Naive thymus-derived CD8-positive, alpha-beta T cell (primary cell): ENCODE results near the gene VPS25. TPM values are rescaled to one million over a fixed set of nuclear protein-coding genes. Genes with fewer than 3 reads are reported as not detected.

Experiments
- ATAC-seq, 2 donors: fragments of 150-1000 bp; cut with Tn5 transposase in 1 of 2; sonication (Bioruptor Pico), chemical (Tn5 transposase) in 1 of 2; 1 replicate in 1 of 2; 2 replicates in 1 of 2; pipeline ENCODE4 v1.10.0; 2021; ENCODE audit warnings: mild to moderate bottlenecking in 2 of 2, moderate library complexity in 2 of 2
- POLR2A ChIA-PET: fragments of 350-600 bp; sonication (Branson Sonifier 250); formaldehyde crosslinking; loops from one replicate; lab custom pipeline; 2021; ENCODE audit warnings: antibody characterized with exemption; lab: Charles Lee
- DNase-seq, 10 donors: peaks; one replicate each; pipeline versions ENCODE4 v3.0.0 to v3.0.0-alpha.2; 2020 to 2022
- H3K27ac Mint-ChIP-seq, 10 donors: one replicate each; pipeline ENCODE4 v1.8.0; 2020 to 2022; ENCODE audit warnings: mild to moderate bottlenecking in 10 of 10, mixed read lengths in 10 of 10, moderate library complexity in 4 of 10, inconsistent platforms in 1 of 10
- H3K27me3 Mint-ChIP-seq, 5 donors: one replicate each; pipeline ENCODE4 v1.8.0; 2021 to 2022; ENCODE audit warnings: mixed read lengths in 5 of 5
- H3K36me3 Mint-ChIP-seq, 3 donors: one replicate each; pipeline ENCODE4 v1.8.0; 2020 to 2022; ENCODE audit warnings: mixed read lengths in 3 of 3, mild to moderate bottlenecking in 2 of 3, inconsistent platforms in 1 of 3
- H3K4me1 Mint-ChIP-seq, 4 donors: one replicate each; pipeline ENCODE4 v1.8.0; 2021 to 2022; ENCODE audit warnings: mixed read lengths in 4 of 4
- H3K4me3 Mint-ChIP-seq, 10 donors: one replicate each; pipeline ENCODE4 v1.8.0; 2020 to 2022; ENCODE audit warnings: mild to moderate bottlenecking in 10 of 10, mixed read lengths in 10 of 10, moderate library complexity in 6 of 10, inconsistent platforms in 1 of 10
- H3K9me3 Mint-ChIP-seq, 9 donors: one replicate each; pipeline ENCODE4 v1.8.0; 2020 to 2022; ENCODE audit warnings: mixed read lengths in 9 of 9, mild to moderate bottlenecking in 3 of 9, inconsistent platforms in 1 of 9, moderate library complexity in 1 of 9
- polyA plus RNA-seq, 3 donors: library from polyadenylated mRNA; unstranded; fragments of 300-500 nt; fragmentation: Illumina TruSeq; gene quantifications; one replicate each; pipeline ENCODE4 v1.2.3, GENCODE V29; 2021
- total RNA-seq, 8 experiments: library from RNA in 2 of 8; stranded (reverse) in 2 of 8; gene quantifications; one replicate each; pipeline ENCODE4 v1.2.3 and lab custom pipeline; 2021 to 2026

VPS25 gene
- total and polyA plus RNA-seq, 5 experiments from 2014 or later, result 43.9 to 64.5 (median 55.2) TPM

DNA sequence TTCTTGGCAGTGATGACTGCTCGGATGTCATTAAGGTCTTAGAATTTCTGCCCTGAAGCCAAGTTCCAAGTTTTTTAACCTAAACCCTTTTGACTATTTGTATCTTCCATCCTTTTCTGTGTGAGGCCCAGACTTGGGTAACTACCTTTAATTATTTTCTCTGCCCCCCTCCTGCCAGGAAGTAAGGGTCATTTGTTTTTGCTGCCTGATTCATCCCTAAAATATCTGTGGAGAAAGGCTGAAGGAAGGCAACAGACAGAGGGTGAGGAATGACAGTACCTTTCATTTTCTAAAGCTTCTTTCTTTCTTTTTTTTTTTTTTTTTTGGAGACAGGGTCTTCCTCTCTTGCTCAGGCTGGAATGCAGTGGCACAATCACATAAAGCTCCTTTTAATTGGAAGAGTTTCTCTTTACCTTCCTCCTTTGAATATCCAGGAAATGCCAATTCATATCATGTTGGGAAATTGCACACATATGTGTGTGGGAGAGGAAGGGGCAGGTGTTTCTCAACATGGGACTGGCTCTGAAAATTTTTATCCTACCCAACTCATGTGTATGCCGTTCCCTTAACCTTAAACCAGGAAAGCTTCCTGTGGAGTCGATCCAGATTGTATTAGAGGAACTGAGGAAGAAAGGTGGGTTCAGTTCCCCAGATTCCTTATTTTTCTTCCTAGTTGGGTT is 957 bp downstream of the VPS25 start:
- ATAC-seq (no peak), DNase-seq (no peak)
- Mint-ChIP-seq H3K9me3 (no peaks in the 10 kb centered on the region), H3K27ac (peak overlapping the region; percentile 97 to 100 (median 99)), H3K4me3 (peak overlapping the region; percentile 97 to 100 (median 99)), H3K27me3 (peaks cover 0 to 2% (median 0%) of the 10 kb centered on the region in 5 donors), H3K4me1 (peaks cover 19 to 25% (median 23%) of the 10 kb centered on the region in 4 donors), H3K36me3 (peaks cover 4 to 41% (median 16%) of the 10 kb centered on the region in 3 donors)
- POLR2A ChIA-PET, result interaction anchor here (0.6 to 2.5 kb wide), 20 partner anchors 8 to 624 kb away, joined by 3 to 13 read pairs (median 6); partner anchors contain the start of genes BECN1, CNTD1, COA3 and EZH1

DNA sequence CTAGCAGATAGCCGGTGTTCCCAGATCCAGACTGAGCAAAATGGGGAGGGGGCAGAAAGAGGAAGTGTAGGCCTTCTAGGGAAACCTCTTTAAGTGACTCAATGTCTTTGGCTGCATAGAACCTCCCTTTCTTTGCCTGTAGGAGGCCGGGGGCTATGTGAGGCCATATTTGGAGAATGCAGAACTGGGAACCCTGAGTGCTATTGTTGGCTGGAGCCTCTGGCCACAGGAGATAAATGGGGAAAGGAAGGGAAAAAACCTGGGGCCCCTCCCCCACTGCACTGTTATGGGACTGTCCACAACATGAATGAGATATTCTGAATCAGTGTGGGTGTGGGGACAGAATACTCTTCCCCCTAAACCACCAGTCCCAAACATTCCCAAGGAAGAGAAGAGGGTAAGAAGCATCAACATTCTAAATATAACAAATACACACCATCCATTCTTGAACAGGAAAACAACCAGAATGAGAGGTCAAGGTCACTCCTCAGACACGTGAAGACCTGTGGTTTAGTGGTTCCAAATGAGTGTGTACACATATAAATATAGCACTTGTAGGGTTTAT is 2.4 kb downstream of the VPS25 start:
- peaks cover 4 to 49% (median 22%) of the 10 kb centered on the region in 3 donors for H3K36me3 Mint-ChIP-seq
- H3K4me3 Mint-ChIP-seq, result peak overlapping the region in 3 of 10 donors; percentile 7 to 66 (median 22)
- POLR2A ChIA-PET, result interaction anchor here (0.6 kb wide), 1 partner anchor 182 kb away, joined by 4 read pairs; no protein-coding TSS in a partner anchor
- no peak for ATAC-seq
- peak overlapping the region in 4 of 10 donors; percentile 20 to 63 (median 42) for H3K27ac Mint-ChIP-seq
- peaks cover 0 to 8% (median 0%) of the 10 kb centered on the region in 5 donors for H3K27me3 Mint-ChIP-seq
- no peaks in the 10 kb centered on the region for H3K9me3 Mint-ChIP-seq
- peaks cover 21 to 35% (median 29%) of the 10 kb centered on the region in 4 donors for H3K4me1 Mint-ChIP-seq
- no peak for DNase-seq

DNA sequence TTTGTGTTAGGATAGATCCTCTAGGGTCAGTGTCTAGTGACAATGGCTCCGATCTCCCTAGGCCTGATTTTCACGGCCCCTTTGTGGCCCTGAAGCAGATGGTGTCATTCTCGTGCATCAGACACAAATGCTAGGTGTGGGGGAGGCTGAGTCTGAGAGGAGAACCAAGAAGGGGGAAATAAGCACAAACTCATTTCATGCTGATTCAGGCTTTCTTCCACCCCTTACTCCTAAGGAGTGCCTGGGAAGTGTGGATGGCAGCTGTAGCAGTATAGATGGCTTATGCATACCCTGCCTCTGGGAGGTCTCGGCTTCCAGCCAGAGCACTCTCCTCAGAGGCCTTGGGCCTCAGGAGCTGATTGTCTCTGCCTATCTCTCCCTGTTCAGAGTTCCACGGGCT is 5.3 kb downstream of the VPS25 start:
- H3K4me1 Mint-ChIP-seq, result peaks cover 21 to 43% (median 28%) of the 10 kb centered on the region in 4 donors
- DNase-seq, result no peak
- POLR2A ChIA-PET, result interaction anchor here (0.7 kb wide), 1 partner anchor 213 kb away, joined by 3 read pairs; no protein-coding TSS in a partner anchor
- H3K27me3 Mint-ChIP-seq, result peaks cover 12 to 29% (median 22%) of the 10 kb centered on the region in 5 donors
- no peak overlapping the region for H3K27ac Mint-ChIP-seq
- H3K4me3 Mint-ChIP-seq, result no peak overlapping the region
- ATAC-seq, result no peak
- no peaks in the 10 kb centered on the region for H3K9me3 Mint-ChIP-seq
- peaks cover 3 to 49% (median 22%) of the 10 kb centered on the region in 3 donors for H3K36me3 Mint-ChIP-seq

DNA sequence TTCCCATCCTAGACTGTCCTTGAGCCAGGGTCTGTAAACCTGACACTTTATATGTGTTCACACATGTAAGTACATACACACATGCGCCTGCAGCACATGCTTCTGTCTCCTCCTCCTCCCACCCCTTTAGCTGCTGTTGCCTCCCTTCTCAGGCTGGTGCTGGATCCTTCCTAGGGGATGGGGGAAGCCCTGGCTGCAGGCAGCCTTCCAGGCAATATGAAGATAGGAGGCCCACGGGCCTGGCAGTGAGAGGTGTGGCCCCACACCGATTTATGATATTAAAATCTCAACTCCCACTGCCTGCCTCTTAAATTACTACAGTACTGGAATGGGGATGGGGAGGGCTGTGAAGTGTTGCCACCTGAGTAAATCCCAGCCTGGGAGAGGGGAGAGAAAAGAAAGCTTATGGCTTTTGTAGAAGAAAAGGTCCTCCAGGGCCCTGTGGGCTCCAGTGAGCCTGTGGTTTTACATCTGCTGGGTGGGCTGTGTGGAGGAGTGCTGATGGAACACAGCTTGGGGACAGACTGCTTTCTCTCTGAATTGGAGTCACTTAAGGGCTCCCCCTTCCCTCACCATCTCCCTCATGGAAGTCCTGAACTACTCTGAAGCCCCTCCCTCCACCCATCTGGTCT is 6.2 kb downstream of the VPS25 start:
- H3K36me3 Mint-ChIP-seq, result peaks cover 0 to 49% (median 22%) of the 10 kb centered on the region in 3 donors
- peak overlapping the region in 7 of 10 donors; percentile 20 to 66 (median 42) for H3K4me3 Mint-ChIP-seq
- DNase-seq (no peak), ATAC-seq (no peak)
- H3K9me3 Mint-ChIP-seq, result no peaks in the 10 kb centered on the region
- peaks cover 18 to 41% (median 26%) of the 10 kb centered on the region in 4 donors for H3K4me1 Mint-ChIP-seq
- POLR2A ChIA-PET, result interaction anchor here (0.6 to 0.7 kb wide), 2 partner anchors 45 to 1598 kb away, joined by 3 read pairs; partner anchors contain the start of gene BECN1
- H3K27ac Mint-ChIP-seq, result no peak overlapping the region
- H3K27me3 Mint-ChIP-seq, result peaks cover 16 to 37% (median 29%) of the 10 kb centered on the region in 5 donors

DNA sequence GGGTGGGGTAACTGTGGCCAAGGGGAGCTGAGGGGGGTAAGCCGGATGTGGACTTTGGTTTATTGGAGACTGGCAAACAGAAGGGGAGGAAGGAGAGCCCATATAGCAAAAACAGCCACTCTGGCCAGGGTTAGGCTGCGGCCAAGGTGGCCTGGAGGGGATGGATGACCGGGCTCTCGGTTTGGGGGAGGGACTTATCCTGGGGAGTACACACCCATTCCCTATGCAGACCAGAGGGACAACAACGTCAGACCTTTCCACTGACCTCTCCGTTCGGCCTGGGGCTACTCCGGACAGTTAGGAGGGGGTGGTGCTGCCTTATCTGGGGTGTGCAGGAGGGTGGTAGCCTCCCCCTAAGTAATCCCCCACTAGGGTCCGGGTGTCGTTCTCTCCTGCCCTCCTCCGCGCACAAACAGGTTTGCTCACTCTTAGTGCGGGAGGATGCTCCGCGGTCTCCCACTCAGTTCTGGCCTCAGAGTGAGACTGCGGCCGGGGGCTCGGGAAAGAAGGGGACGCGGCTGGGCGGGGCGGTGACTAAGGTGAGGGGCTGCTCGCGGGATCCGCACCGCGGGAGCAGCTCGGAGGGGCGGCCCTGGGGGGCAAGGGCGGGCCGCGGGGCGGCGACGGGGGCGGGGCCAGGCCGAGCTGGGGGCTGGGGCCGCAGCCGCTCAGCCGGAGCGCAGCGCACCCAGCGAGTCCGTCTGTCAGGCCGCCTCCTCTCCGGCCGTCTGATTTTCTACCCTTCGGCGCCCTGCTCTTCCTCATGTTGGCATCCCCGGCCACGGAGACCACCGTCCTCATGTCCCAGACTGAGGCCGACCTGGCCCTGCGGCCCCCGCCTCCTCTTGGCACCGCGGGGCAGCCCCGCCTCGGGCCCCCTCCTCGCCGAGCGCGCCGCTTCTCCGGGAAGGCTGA is 6.9 kb downstream of the VPS25 start, which contains the start of gene WNK4:
WNK4 (plus strand) TSS at position 675 of the 915 bp plus-strand sequence; CDS start at position 764, 89 bp downstream.
- Mint-ChIP-seq H3K4me1 (peaks cover 22 to 48% (median 32%) of the 10 kb centered on the region in 4 donors), H3K36me3 (peaks cover 0 to 45% (median 22%) of the 10 kb centered on the region in 3 donors), H3K9me3 (no peaks in the 10 kb centered on the region), H3K27ac (peak within 1 kb of the TSS in 2 of 10 donors; percentile 24 to 57), H3K4me3 (peak within 1 kb of the TSS; percentile 6 to 71 (median 44)), H3K27me3 (peaks cover 21 to 45% (median 35%) of the 10 kb centered on the region in 5 donors)
- DNase-seq, result peak in 1 of 10 donors; percentile 13
- ATAC-seq, result peak; percentile 46 to 56
- POLR2A ChIA-PET, result interaction anchor here (0.5 to 1.0 kb wide), 5 partner anchors 44 to 1597 kb away, joined by 3 read pairs; partner anchors contain the start of gene BECN1

DNA sequence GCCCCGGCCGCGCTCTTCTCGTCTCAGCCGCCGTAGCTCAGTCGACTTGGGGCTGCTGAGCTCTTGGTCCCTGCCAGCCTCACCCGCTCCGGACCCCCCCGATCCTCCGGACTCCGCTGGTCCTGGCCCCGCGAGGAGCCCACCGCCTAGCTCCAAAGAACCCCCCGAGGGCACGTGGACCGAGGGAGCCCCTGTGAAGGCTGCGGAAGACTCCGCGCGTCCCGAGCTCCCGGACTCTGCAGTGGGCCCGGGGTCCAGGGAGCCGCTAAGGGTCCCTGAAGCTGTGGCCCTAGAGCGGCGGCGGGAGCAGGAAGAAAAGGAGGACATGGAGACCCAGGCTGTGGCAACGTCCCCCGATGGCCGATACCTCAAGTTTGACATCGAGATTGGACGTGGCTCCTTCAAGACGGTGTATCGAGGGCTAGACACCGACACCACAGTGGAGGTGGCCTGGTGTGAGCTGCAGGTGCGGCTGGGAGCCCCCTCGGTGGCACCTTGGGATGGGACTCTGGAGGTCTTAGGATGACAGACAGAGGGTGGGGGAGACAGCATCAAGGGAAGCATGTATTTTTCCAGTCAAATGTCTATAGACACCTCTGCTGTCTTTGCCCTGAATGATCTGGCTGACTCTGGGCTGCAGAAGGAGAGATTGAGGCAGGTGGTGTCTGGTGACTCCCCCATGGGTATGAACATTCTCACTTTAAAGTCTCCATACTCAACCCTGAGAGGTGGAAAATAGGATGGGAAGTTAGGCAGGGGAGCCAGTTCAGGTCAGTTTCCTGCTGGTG is 7.8 kb downstream of the VPS25 start:
- Mint-ChIP-seq H3K9me3 (no peaks in the 10 kb centered on the region), H3K4me3 (peak overlapping the region in 9 of 10 donors; percentile 7 to 71 (median 46)), H3K36me3 (peaks cover 0 to 36% (median 23%) of the 10 kb centered on the region in 3 donors), H3K4me1 (peaks cover 27 to 56% (median 37%) of the 10 kb centered on the region in 4 donors), H3K27ac (peak overlapping the region in 2 of 10 donors; percentile 24 to 57), H3K27me3 (peaks cover 27 to 53% (median 42%) of the 10 kb centered on the region in 5 donors)
- DNase-seq (no peak), ATAC-seq (peak in 1 of 2 donors; percentile 32)
- POLR2A ChIA-PET, result interaction anchor here (0.5 to 1.2 kb wide), 6 partner anchors 8 to 580 kb away, joined by 3 to 5 read pairs (median 3); partner anchors contain the start of genes CNTD1, COA3 and VPS25

DNA sequence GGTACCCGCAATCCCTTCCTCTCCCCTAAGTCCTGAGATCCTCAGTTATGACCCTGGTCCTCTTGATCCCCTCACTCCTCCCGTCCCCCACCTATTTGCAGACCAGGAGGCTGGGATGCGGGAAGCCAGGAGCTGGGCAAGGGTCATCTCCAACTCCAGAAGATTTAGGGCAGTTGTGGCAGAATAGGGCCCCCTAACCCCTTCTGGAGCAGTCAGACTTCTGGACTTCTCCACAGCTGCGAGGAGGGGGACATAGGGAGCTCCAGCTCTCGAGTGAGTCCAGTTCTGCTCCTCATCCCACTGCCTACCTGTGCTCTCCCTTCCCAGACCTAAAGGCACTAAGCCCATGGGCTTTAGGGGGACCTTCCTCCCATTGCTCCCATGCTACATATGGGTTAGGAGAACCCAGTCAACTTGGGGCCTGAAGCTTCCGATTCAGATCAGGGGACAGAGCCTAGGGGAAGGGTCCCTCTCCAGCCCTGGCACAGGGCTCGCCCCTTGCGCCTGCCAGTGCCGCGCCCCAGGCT is 8.5 kb downstream of the VPS25 start:
- Mint-ChIP-seq H3K27ac (no peak overlapping the region), H3K27me3 (peaks cover 28 to 59% (median 43%) of the 10 kb centered on the region in 5 donors), H3K36me3 (peaks cover 0 to 30% (median 24%) of the 10 kb centered on the region in 3 donors), H3K4me1 (peaks cover 27 to 56% (median 37%) of the 10 kb centered on the region in 4 donors), H3K4me3 (peak overlapping the region in 6 of 10 donors; percentile 10 to 71 (median 48)), H3K9me3 (no peaks in the 10 kb centered on the region)
- DNase-seq (no peak), ATAC-seq (no peak)
- POLR2A ChIA-PET, result interaction anchor here (0.6 to 1.2 kb wide), 3 partner anchors 8 to 48 kb away, joined by 3 to 5 read pairs (median 4); partner anchors contain the start of genes CNTD1, COA3 and VPS25

DNA sequence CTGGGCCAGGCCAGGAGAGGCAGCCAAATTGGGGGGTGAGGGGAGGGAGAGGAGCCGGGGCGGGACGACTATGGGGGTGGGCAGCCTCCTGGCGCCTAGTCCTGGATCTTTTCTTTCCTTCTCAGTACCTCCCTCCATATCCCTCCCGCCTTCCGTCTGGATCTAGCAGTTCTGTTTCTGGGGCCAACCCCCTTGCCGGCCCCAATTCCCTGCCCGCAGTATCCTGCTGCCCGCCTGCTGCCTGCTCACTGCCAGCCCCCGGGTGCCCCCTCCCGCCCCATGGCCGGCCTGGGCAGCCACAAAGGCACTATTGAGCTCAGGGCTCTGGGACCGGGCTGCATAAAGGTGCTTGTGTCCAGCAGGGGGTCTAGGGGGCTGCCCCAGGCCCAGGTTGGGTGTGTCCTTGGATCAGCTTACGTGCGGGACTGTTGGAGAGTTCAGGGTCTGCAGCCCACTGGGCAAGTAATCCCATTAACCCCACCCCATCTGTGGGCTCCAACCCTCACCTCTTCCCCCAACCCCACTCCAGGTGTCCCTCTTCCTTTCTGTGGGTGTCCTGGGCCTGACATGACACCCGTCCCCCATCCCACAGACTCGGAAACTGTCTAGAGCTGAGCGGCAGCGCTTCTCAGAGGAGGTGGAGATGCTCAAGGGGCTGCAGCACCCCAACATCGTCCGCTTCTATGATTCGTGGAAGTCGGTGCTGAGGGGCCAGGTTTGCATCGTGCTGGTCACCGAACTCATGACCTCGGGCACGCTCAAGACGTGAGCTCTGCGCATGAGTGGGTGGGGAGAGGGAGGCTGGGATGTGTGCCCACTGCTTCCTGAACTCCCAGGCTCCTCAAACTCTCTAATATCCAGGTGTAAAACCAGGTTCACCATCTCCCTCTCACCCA is 9.2 kb downstream of the VPS25 start:
- POLR2A ChIA-PET, result interaction anchor here (1.2 kb wide), 1 partner anchor 9 kb away, joined by 4 read pairs; the partner anchor contains the start of gene VPS25
- Mint-ChIP-seq H3K9me3 (peaks cover 0 to 1% (median 0%) of the 10 kb centered on the region in 9 donors), H3K4me1 (peaks cover 27 to 56% (median 37%) of the 10 kb centered on the region in 4 donors), H3K27me3 (peaks cover 28 to 65% (median 50%) of the 10 kb centered on the region in 5 donors), H3K27ac (peak overlapping the region in 1 of 10 donors; percentile 63), H3K4me3 (peak overlapping the region in 2 of 10 donors; percentile 39 to 40), H3K36me3 (peaks cover 0 to 24% (median 22%) of the 10 kb centered on the region in 3 donors)
- DNase-seq, result no peak
- no peak for ATAC-seq

DNA sequence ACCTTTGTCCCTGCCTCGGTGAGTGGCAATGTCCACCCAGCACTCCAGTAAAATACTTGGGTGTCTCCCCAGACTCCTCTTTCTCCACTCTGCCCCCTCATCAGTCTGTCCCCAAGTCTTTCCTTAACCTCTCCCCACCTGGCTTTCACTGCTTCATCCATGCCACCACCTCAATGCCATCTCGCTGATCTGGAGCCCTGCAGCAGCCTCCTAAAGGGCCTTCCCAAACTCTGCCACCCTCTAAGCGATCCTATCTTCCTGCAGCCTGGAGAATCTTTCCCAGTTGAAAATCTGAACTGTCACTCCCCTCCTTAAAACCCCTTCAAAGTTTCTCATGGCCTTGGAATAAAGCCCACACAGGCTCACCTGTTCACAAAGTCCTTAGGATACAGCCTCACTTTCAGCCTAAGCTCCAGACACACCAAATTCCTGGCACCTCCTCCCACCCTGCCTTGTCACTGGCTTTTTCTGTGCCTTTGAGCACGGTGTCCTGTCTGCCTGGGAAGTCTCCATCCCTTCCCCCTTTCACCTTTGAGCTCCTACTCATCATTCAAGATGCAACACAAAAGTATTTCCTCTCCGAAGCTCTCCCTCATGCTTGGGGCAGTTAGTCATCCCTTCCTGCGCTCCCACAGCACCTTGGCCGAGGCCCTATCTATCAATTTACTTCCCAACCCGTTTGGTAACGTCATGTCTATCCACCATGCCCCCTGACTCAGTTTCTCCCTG is 10.0 kb downstream of the VPS25 start:
- ATAC-seq (no peak), DNase-seq (no peak)
- Mint-ChIP-seq H3K36me3 (peaks cover 0 to 21% (median 16%) of the 10 kb centered on the region in 3 donors), H3K27me3 (peaks cover 29 to 72% (median 58%) of the 10 kb centered on the region in 5 donors), H3K4me3 (peak overlapping the region in 4 of 10 donors; percentile 2 to 49 (median 22)), H3K27ac (peak overlapping the region in 1 of 10 donors; percentile 63), H3K4me1 (peaks cover 26 to 50% (median 37%) of the 10 kb centered on the region in 4 donors), H3K9me3 (peaks cover 0 to 1% (median 0%) of the 10 kb centered on the region in 9 donors)
- POLR2A ChIA-PET, result no interaction called here
